ENCODE results near the gene SYT14.

The SYT14 gene

DNA sequence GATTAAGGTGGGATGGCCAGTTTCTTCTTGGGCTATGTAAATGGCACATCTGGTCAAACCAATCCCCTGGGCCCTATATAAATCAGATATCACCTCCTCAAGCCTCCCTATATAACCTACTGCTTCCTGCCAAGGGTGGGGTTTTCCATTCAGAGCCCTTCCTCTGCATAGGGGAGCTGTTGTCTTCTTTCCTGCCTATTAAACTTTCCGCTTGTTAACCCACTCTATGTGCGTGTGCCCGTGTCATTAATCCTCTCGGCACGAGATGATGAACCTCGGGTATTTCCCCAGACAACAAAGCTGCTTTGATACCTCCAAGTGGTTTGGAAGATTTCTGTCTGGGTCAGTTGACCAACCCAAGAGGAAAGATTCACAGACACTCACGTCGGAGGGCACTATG is 275.3 kb downstream of the SYT14 start:
- H3K4me1 ChIP-seq (ENCODE audit: control insufficient read depth in 2 of 2, insufficient read depth in 2 of 2, low read length in 2 of 2), result no peaks in the 10 kb centered on the region
- H3K27ac ChIP-seq (ENCODE audit: low read depth in 2 of 2, low read length in 2 of 2), result no peak overlapping the region
- no peaks in the 10 kb centered on the region for H3K36me3 ChIP-seq (ENCODE audit: control insufficient read depth in 2 of 2, insufficient read depth in 2 of 2, low read length in 2 of 2)
- no peaks in the 10 kb centered on the region for H3K27me3 ChIP-seq (ENCODE audit: control insufficient read depth in 2 of 2, insufficient read depth in 2 of 2, low read length in 2 of 2)
- H3K9ac ChIP-seq (ENCODE audit: low read depth in 1 of 2, low read length in 2 of 2), result no peak overlapping the region
- no peak overlapping the region for H3K4me3 ChIP-seq (ENCODE audit: low read length in 2 of 2)
- no peaks in the 10 kb centered on the region for H3K9me3 ChIP-seq (ENCODE audit: control insufficient read depth in 2 of 2, low read length in 2 of 2)

GRCh38 chr1:210214573-210215409 is 276.8 kb downstream of the SYT14 start:
- Histone ChIP-seq H3K27me3 (ENCODE audit: control insufficient read depth in 2 of 2, insufficient read depth in 2 of 2, low read length in 2 of 2) (no peaks in the 10 kb centered on the region), H3K9ac (ENCODE audit: low read depth in 1 of 2, low read length in 2 of 2) (no peak overlapping the region), H3K9me3 (ENCODE audit: control insufficient read depth in 2 of 2, low read length in 2 of 2) (no peaks in the 10 kb centered on the region), H3K4me1 (ENCODE audit: control insufficient read depth in 2 of 2, insufficient read depth in 2 of 2, low read length in 2 of 2) (no peaks in the 10 kb centered on the region), H3K4me3 (ENCODE audit: low read length in 2 of 2) (no peak overlapping the region), H3K36me3 (ENCODE audit: control insufficient read depth in 2 of 2, insufficient read depth in 2 of 2, low read length in 2 of 2) (no peaks in the 10 kb centered on the region), H3K27ac (ENCODE audit: low read depth in 2 of 2, low read length in 2 of 2) (no peak overlapping the region)

DNA sequence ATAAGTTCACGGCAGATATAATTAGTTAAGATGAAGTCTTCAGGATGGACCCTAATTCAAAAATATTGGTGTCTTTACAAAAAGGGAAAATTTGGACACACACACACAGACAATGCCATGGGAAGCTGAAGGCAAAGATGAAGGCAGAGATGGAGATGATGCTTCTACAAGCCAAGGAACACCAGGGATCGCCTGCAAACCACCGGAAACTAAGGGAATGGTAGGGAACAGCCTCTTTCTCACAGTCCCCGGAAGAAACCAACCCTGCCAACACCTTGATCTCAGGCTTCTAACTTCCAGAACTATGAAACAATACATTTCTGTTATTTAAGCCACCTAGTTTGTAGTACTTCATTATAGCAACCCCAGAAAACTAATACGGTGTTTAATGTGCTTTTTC is 279.5 kb downstream of the SYT14 start:
- Histone ChIP-seq H3K4me3 (ENCODE audit: low read length in 2 of 2) (no peak overlapping the region), H3K9ac (ENCODE audit: low read depth in 1 of 2, low read length in 2 of 2) (no peak overlapping the region), H3K27me3 (ENCODE audit: control insufficient read depth in 2 of 2, insufficient read depth in 2 of 2, low read length in 2 of 2) (no peaks in the 10 kb centered on the region), H3K4me1 (ENCODE audit: control insufficient read depth in 2 of 2, insufficient read depth in 2 of 2, low read length in 2 of 2) (peaks cover 0 to 5% of the 10 kb centered on the region in 2 donors), H3K9me3 (ENCODE audit: control insufficient read depth in 2 of 2, low read length in 2 of 2) (no peaks in the 10 kb centered on the region), H3K27ac (ENCODE audit: low read depth in 2 of 2, low read length in 2 of 2) (no peak overlapping the region), H3K36me3 (ENCODE audit: control insufficient read depth in 2 of 2, insufficient read depth in 2 of 2, low read length in 2 of 2) (no peaks in the 10 kb centered on the region)

DNA sequence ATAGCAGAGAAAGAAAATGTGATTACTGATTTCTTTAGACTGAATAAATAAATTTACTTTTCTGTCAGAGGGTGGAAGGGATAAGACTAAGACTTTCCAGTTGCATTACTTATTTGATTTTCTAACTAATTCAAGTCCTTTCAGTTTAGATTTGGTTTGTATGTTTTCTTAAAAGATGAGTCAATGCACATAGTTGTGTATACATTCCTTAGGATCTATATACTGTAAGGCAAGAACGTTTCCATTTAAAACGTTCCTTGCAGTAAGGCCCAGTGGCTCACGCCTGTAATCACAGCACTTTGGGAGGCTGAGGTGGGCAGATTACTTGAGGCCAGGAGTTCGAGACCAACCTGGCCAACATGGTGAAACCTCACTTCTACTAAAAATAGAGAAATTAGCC is 280.0 kb downstream of the SYT14 start:
- H3K27ac ChIP-seq (ENCODE audit: low read depth in 2 of 2, low read length in 2 of 2), result no peak overlapping the region
- H3K4me1 ChIP-seq (ENCODE audit: control insufficient read depth in 2 of 2, insufficient read depth in 2 of 2, low read length in 2 of 2), result peaks cover 0 to 9% of the 10 kb centered on the region in 2 donors
- no peak overlapping the region for H3K9ac ChIP-seq (ENCODE audit: low read depth in 1 of 2, low read length in 2 of 2)
- H3K27me3 ChIP-seq (ENCODE audit: control insufficient read depth in 2 of 2, insufficient read depth in 2 of 2, low read length in 2 of 2), result no peaks in the 10 kb centered on the region
- H3K36me3 ChIP-seq (ENCODE audit: control insufficient read depth in 2 of 2, insufficient read depth in 2 of 2, low read length in 2 of 2), result no peaks in the 10 kb centered on the region
- no peaks in the 10 kb centered on the region for H3K9me3 ChIP-seq (ENCODE audit: control insufficient read depth in 2 of 2, low read length in 2 of 2)
- H3K4me3 ChIP-seq (ENCODE audit: low read length in 2 of 2), result no peak overlapping the region

Measured in mucosa of rectum (tissue), 2 donors.